GM12878 (cell line): ENCODE data around the gene IQGAP2.

Experiments used
- ASH2L ChIP-seq: fragments of 300-600, 200-600 bp; sonication (generic); IDR thresholded peaks from 2 replicates; pipeline ENCODE4 v1.6.1; 2017; ENCODE audit warnings: low read depth, mild to moderate bottlenecking, borderline replicate concordance
- CTCF ChIP-seq, 3 experiments: IDR thresholded peaks in 2 of 3; conservative IDR thresholded peaks in 1 of 3; 2 replicates each; pipeline ENCODE4 v1.5.1; 2011; ENCODE audit warnings: low read depth in 3 of 3, low read length in 3 of 3, mild to moderate bottlenecking in 3 of 3, control low read depth in 2 of 3, moderate library complexity in 2 of 3, inconsistent platforms in 1 of 3, mixed read lengths in 1 of 3; ENCODE audit not compliant: control insufficient read depth in 2 of 3, insufficient read depth in 1 of 3; ENCODE audit errors: extremely low read depth in 1 of 3
- GATAD2B ChIP-seq: fragments of 450-650 bp; conservative IDR thresholded peaks from 2 replicates; pipeline ENCODE4 v1.6.1; 2017; ENCODE audit warnings: low read depth, mild to moderate bottlenecking, moderate library complexity
- MTA2 ChIP-seq: fragments of 450-650 bp; IDR thresholded peaks from 2 replicates; pipeline ENCODE4 v1.6.1; 2016; ENCODE audit warnings: low read depth, mild to moderate bottlenecking, moderate library complexity
- PML ChIP-seq: IDR thresholded peaks from 2 replicates; pipeline ENCODE4 v1.6.1; 2012; ENCODE audit warnings: low read length, inconsistent platforms
- POLR2AphosphoS5 ChIP-seq: IDR thresholded peaks from 2 replicates; pipeline ENCODE4 v1.6.1; 2011; ENCODE audit warnings: mild to moderate bottlenecking, low read length, inconsistent platforms
- PRDM15 ChIP-seq: fragments of 450-650 bp; formaldehyde crosslinking; IDR thresholded peaks from 2 replicates; pipeline ENCODE4 v1.4.0; 2020; ENCODE audit warnings: mild to moderate bottlenecking, moderate library complexity
- RAD21 ChIP-seq: IDR thresholded peaks from 2 replicates; pipeline ENCODE4 v1.6.1; 2011; ENCODE audit warnings: mild to moderate bottlenecking, low read depth, low read length, moderate library complexity; ENCODE audit not compliant: insufficient read depth
- RAD51 ChIP-seq: fragments of 450-650 bp; IDR thresholded peaks from 2 replicates; pipeline ENCODE4 v1.6.1; 2016; ENCODE audit warnings: moderate library complexity, mild to moderate bottlenecking, inconsistent platforms
- SMC3 ChIP-seq: IDR thresholded peaks from 2 replicates; pipeline ENCODE4 v1.6.1; 2011; ENCODE audit warnings: low read length, improper control_type of control experiment, borderline replicate concordance
- YBX1 ChIP-seq: fragments of 450-650 bp; IDR thresholded peaks from 2 replicates; pipeline ENCODE4 v1.6.1; 2016; ENCODE audit warnings: antibody characterized with exemption
- ZNF592 ChIP-seq: fragments of 450-650 bp; IDR thresholded peaks from 2 replicates; pipeline ENCODE4 v1.6.1; 2017; ENCODE audit warnings: mild to moderate bottlenecking, moderate library complexity

GRCh38 chr5:76675364-76675763 lies 272.3 kb downstream of the IQGAP2 start:
- TF ChIP-seq SMC3: no peak
- TF ChIP-seq MTA2: no peak
- no peak for TF ChIP-seq RAD21
- TF ChIP-seq CTCF (IDR thresholded peaks at IDR 0.05 in 2 of 3, conservative IDR thresholded peaks at IDR 0.05 in 1 of 3; ENCODE audit: control insufficient read depth in 2 of 3, extremely low read depth in 1 of 3, insufficient read depth in 1 of 3, low read depth in 3 of 3, low read length in 3 of 3): no peak
- TF ChIP-seq PML: no peak
- TF ChIP-seq ASH2L: no peak
- no peak for TF ChIP-seq GATAD2B
- TF ChIP-seq YBX1: no peak
- no peak for TF ChIP-seq PRDM15 (CRISPR knock-in tag)
- TF ChIP-seq ZNF592: no peak
- no peak for TF ChIP-seq RAD51
- no peak for TF ChIP-seq POLR2AphosphoS5
